HCT116 (cell line): ENCODE data around the gene POTEM. TPM values are rescaled to one million over a fixed set of nuclear protein-coding genes. Genes with fewer than 3 reads are reported as not detected.
"Not testable (repeated sequence)": the region's sequence is repeated elsewhere in the genome, so short reads cannot be mapped to it uniquely, and the experiment has no call there.

Experiments
- ATAC-seq: fragments of 200-7000 bp; cut with Tn5 transposase; 2 replicates; pipeline ENCODE4 v1.9.1; 2020; ENCODE audit warnings: mild to moderate bottlenecking, moderate library complexity
- Bru-seq: library from RNA; stranded (reverse); fragments of 400-500 nt; gene quantifications from one replicate; lab custom pipeline; 2021; lab: Mats Ljungman, UMichigan
- BruChase-seq, 2 experiments: library from RNA; stranded (reverse); fragments of 400-500 nt; gene quantifications; one replicate each; lab custom pipeline; 2021; lab: Mats Ljungman, UMichigan
- BruUV-seq: library from RNA; stranded (reverse); fragments of 400-500 nt; replicated peaks from 2 replicates; lab custom pipeline; 2021; lab: Mats Ljungman, UMichigan
- CTCF ChIA-PET: fragments of 300-600 bp; sonication (Branson Sonifier 250); formaldehyde crosslinking; loops from one replicate; lab custom pipeline; 2021; ENCODE audit warnings: antibody characterized with exemption; lab: Charles Lee
- POLR2A ChIA-PET: fragments of 300-600, 350-600 bp; sonication (Branson Sonifier 250); formaldehyde crosslinking; loops from one replicate; lab custom pipeline; 2021; ENCODE audit warnings: antibody characterized with exemption; lab: Charles Lee
- RAD21 ChIA-PET, 2 experiments: fragments of 300-600 bp; sonication (Branson Sonifier 250); formaldehyde crosslinking; loops; one replicate each; lab custom pipeline; 2023; ENCODE audit warnings: low total read pairs in 2 of 2; ENCODE audit not compliant: uncharacterized antibody in 2 of 2, unreplicated experiment in 2 of 2, low non-redundant PET in 1 of 2; lab: Charles Lee
- DNase-seq: peaks from one replicate; pipeline ENCODE4 v3.0.0-alpha.2; 2010; ENCODE audit warnings: low read depth, low spot score
- H2AFZ ChIP-seq: fragments of 200-600 bp; shearing (Covaris generic), sonication (generic); 2 replicates; pipeline ENCODE4 v1.6.1; 2017; ENCODE audit warnings: low read depth, mixed run types, mixed read lengths, antibody characterized with exemption, low read length; ENCODE audit not compliant: poor library complexity, severe bottlenecking
- H3K27ac ChIP-seq: 2 replicates; pipeline ENCODE4 v1.5.1; 2012; ENCODE audit warnings: low read depth, low read length
- H3K27me3 ChIP-seq: fragments of 200-600 bp; sonication (generic); 2 replicates; pipeline ENCODE4 v1.6.1; 2016; ENCODE audit warnings: mixed run types, low read length, mixed read lengths; ENCODE audit not compliant: insufficient read depth
- H3K36me3 ChIP-seq, 2 experiments: fragments of 200-500 bp in 1 of 2; fragments of 200-600 bp in 1 of 2; sonication (Bioruptor generic) in 1 of 2; sonication (generic) in 1 of 2; 2 replicates each; pipeline versions ENCODE4 v1.5.1 to v1.6.1; 2014 to 2016; ENCODE audit warnings: low read length in 2 of 2, inconsistent platforms in 1 of 2, mixed read lengths in 1 of 2, mixed run types in 1 of 2; ENCODE audit not compliant: insufficient read depth in 2 of 2, control insufficient read depth in 1 of 2
- H3K4me1 ChIP-seq, 2 experiments: fragments of 200-600 bp in 1 of 2; sonication (generic) in 1 of 2; 2 replicates each; pipeline versions ENCODE4 v1.5.1 to v1.6.1; 2012 to 2017; ENCODE audit warnings: low read length in 2 of 2, inconsistent platforms in 1 of 2, mild to moderate bottlenecking in 1 of 2, mixed read lengths in 1 of 2, mixed run types in 1 of 2, moderate library complexity in 1 of 2; ENCODE audit not compliant: insufficient read depth in 2 of 2, control insufficient read depth in 1 of 2
- H3K4me2 ChIP-seq: fragments of 200-600 bp; sonication (generic); 2 replicates; pipeline ENCODE4 v1.6.1; 2017; ENCODE audit warnings: mixed run types, low read length, mixed read lengths
- H3K4me3 ChIP-seq, 2 experiments: fragments of 200-600 bp in 1 of 2; sonication (generic) in 1 of 2; replicated peaks in 1 of 2; 2 replicates each; pipeline ENCODE4 v1.5.1; 2011 to 2016; ENCODE audit warnings: low read length in 2 of 2, control low read depth in 1 of 2, low read depth in 1 of 2, mild to moderate bottlenecking in 1 of 2, mixed read lengths in 1 of 2, mixed run types in 1 of 2
- H3K79me2 ChIP-seq: fragments of 200-600 bp; sonication (generic); 2 replicates; pipeline ENCODE4 v1.6.1; 2017; ENCODE audit warnings: mild to moderate bottlenecking, mixed run types, low read length, moderate library complexity, mixed read lengths; ENCODE audit not compliant: insufficient read depth
- H3K9ac ChIP-seq: fragments of 200-600 bp; sonication (generic); 2 replicates; pipeline ENCODE4 v1.6.1; 2016; ENCODE audit warnings: low read length, mixed read lengths
- H3K9me2 ChIP-seq: fragments of 200-600 bp; sonication (generic), shearing (Covaris generic); 2 replicates; pipeline ENCODE4 v1.6.1; 2017; ENCODE audit warnings: mixed run types, mild to moderate bottlenecking, moderate library complexity; ENCODE audit not compliant: insufficient read depth
- H3K9me3 ChIP-seq, 2 experiments: fragments of 200-500 bp in 1 of 2; fragments of 200-600 bp in 1 of 2; sonication (Bioruptor generic) in 1 of 2; sonication (generic) in 1 of 2; 2 replicates each; pipeline ENCODE4 v1.6.1; 2014 to 2017; ENCODE audit warnings: low read length in 2 of 2, mixed read lengths in 2 of 2, inconsistent platforms in 1 of 2, low read depth in 1 of 2, mild to moderate bottlenecking in 1 of 2, mixed run types in 1 of 2, moderate library complexity in 1 of 2; ENCODE audit not compliant: control insufficient read depth in 1 of 2, insufficient read depth in 1 of 2
- H4K20me1 ChIP-seq: fragments of 200-600 bp; sonication (generic), shearing (Covaris generic); 2 replicates; pipeline ENCODE4 v1.6.1; 2017; ENCODE audit warnings: mixed run types, mild to moderate bottlenecking, moderate library complexity; ENCODE audit not compliant: insufficient read depth
- intact Hi-C: fragments of 100-400 bp; cut with micrococcal nuclease; formaldehyde crosslinking; loops from 2 replicates; pipeline ENCODE4 v1.10.0; 2022
- long read RNA-seq: library from polyadenylated mRNA; unstranded; transcript quantifications from one replicate; pipeline ENCODE4 v2.0.0, GENCODE V29; 2021; ENCODE audit not compliant: unreplicated experiment
- polyA plus RNA-seq: library from polyadenylated mRNA; unstranded; fragments of >200 nt; gene quantifications from 2 replicates; pipeline ENCODE4 v1.2.1, GENCODE V29; 2012; ENCODE audit warnings: missing spikeins
- total RNA-seq: library from RNA; stranded (reverse); gene quantifications from one replicate; pipeline ENCODE4 v1.2.1, GENCODE V29; 2021; ENCODE audit not compliant: unreplicated experiment

Gene POTEM
- not detected for total RNA-seq
- polyA plus RNA-seq: not detected in 2 replicates
- Bru-seq, nascent RNA: not detected
- BruChase-seq, experiment 1, labeled RNA remaining after a 6-hour chase: percentile 3 among the genes with signal in this experiment
- BruChase-seq, experiment 2, labeled RNA remaining after a 2-hour chase: not detected
- long read RNA-seq: 0 reads

DNA sequence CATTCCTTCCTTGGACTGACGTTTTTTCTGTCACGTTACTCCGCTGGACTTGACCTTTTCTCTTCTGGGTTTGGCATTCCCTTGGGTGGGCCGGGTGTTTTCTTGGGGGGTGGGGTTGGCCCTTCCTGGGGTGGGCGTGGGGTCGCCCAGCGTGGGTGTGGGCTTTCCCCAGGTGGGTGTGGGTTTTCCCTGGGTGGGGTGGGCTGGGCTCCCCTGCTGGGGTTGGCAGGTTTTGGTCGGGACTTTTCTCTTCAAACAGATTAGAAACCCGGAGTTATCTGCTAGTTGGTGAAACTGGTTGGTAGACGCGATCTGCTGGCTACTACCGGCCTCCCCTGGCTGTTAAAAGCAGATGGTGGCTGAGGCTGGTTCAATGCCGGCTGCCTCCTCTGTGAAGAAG, at the start of gene POTEM:
Gene POTEM, plus strand, starts transcription at position 301 of the 400 bp plus-strand sequence. Its CDS starts 52 bp downstream, at position 353.
- RAD21 ChIA-PET, ATAC-seq, H3K27ac ChIP-seq, CTCF ChIA-PET, H2AFZ ChIP-seq, POLR2A ChIA-PET, intact Hi-C loops, H4K20me1 ChIP-seq, H3K9me2 ChIP-seq, DNase-seq, H3K4me1 ChIP-seq, H3K79me2 ChIP-seq, BruUV-seq, H3K9me3 ChIP-seq, H3K4me3 ChIP-seq, H3K4me2 ChIP-seq, H3K36me3 ChIP-seq, H3K9ac ChIP-seq, H3K27me3 ChIP-seq: not testable (repeated sequence)

DNA sequence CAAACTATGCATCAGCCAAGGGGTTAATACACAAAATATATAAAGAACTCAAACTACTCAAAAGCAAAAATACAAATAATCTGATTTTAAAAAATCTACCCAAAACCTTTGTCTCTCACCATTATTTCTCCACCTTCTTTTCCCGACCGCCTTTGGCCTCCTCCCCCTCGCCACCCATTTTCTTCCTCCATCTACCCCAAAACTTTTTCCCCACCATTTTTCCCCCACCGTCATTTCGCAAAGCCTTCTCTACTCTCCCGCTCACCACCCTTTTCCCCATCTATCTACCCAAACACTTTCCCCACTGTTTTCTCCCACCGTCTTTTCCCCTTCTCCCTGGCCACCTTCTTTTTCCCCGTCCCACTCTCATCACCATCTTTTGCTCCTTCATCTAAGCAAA, 48.9 kb upstream of the POTEM start:
- CTCF ChIA-PET, H3K36me3 ChIP-seq, H3K79me2 ChIP-seq, H3K9me3 ChIP-seq, H3K27ac ChIP-seq, DNase-seq, H3K4me3 ChIP-seq, intact Hi-C loops, ATAC-seq, RAD21 ChIA-PET, BruUV-seq, POLR2A ChIA-PET, H3K9me2 ChIP-seq, H4K20me1 ChIP-seq, H2AFZ ChIP-seq, H3K27me3 ChIP-seq, H3K4me2 ChIP-seq, H3K4me1 ChIP-seq, H3K9ac ChIP-seq: not testable (repeated sequence)

DNA sequence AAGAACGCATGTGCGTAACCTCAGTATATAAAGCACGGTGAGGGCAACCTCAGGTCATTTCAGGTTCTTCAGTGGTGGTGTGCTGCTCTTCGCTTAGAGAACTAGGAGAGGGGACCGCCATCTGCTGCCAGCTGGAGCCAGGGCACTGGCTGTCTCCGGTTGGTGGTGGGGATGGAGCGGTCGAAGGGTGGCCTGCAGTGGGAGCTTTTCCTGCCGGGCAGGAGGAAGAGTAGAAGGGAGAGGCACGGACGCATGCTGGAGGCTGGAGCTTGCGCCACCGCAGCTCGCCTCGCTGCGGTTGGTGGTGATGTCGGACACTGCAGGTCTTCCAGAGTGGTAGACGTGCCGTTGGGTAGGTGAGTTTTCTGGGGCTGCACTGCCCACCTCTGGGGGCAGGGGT, 47.2 kb upstream of the POTEM start:
- DNase-seq, H3K27me3 ChIP-seq, ATAC-seq, H3K36me3 ChIP-seq, H4K20me1 ChIP-seq, POLR2A ChIA-PET, H3K9ac ChIP-seq, H2AFZ ChIP-seq, H3K27ac ChIP-seq, H3K9me3 ChIP-seq, H3K4me3 ChIP-seq, H3K4me1 ChIP-seq, CTCF ChIA-PET, RAD21 ChIA-PET, H3K79me2 ChIP-seq, BruUV-seq, H3K9me2 ChIP-seq, intact Hi-C loops, H3K4me2 ChIP-seq: not testable (repeated sequence)

DNA sequence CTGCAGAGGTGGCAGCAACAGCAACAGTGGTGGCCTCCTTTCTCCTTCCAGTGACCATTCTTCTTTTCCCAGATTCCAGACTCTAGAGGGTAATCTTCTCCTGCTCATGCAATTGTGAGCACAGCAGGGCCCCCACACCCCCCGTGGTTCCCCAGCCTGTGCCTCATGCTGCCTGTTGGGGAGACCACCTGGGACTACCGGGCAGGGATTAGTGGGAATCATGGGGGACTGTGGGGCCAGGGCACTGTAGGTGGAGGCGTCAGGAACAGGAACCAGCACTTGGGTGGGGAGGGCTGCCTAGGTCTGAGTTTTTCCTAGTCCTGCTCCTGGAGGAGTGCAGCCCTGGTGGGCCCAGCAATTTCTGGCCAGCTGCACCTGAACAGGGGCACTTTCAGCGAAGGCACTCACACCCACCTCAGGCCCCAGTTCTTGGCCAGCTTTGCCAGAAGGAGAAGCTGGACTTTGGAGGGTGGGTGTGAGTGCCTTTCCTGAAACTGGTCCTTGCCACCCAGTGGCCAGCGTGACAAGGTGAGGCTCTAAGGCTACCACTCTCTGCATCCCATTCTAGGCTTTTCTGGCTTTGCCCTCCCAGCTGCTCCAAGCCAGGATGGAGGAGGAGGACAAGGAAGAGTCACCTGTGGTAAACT, 46.1 kb upstream of the POTEM start:
- DNase-seq, ATAC-seq, H3K4me1 ChIP-seq, H3K79me2 ChIP-seq, H3K4me2 ChIP-seq, POLR2A ChIA-PET, H3K9ac ChIP-seq, H3K4me3 ChIP-seq, BruUV-seq, H4K20me1 ChIP-seq, H3K27me3 ChIP-seq, H3K9me2 ChIP-seq, CTCF ChIA-PET, H3K36me3 ChIP-seq, intact Hi-C loops, H3K27ac ChIP-seq, H3K9me3 ChIP-seq, RAD21 ChIA-PET, H2AFZ ChIP-seq: not testable (repeated sequence)
